Activated CD8-positive, alpha-beta memory T cell treated with anti-CD3 and anti-CD28 coated beads for 36 hours (primary cell): ENCODE measurements around the gene MED13L. TPM values are rescaled to one million over a fixed set of nuclear protein-coding genes. Genes with fewer than 3 reads are reported as not detected.

Experiments used
- CTCF ChIA-PET: fragments of 350-600 bp; sonication (Branson Sonifier 250); formaldehyde crosslinking; loops from one replicate; lab custom pipeline; 2021; ENCODE audit warnings: antibody characterized with exemption; lab: Charles Lee
- POLR2A ChIA-PET: fragments of 350-600 bp; sonication (Branson Sonifier 250); formaldehyde crosslinking; loops from one replicate; lab custom pipeline; 2021; ENCODE audit warnings: antibody characterized with exemption; lab: Charles Lee
- total RNA-seq, 2 experiments: library from RNA; stranded (reverse); gene quantifications; one replicate each; pipeline ENCODE4 v1.2.3, GENCODE V29; 2021

Gene MED13L
- total RNA-seq, 2 experiments from 2014 or later: 39.4 to 42.8 TPM

- POLR2A ChIA-PET: no interaction called here
- CTCF ChIA-PET: no interaction called here
Observed at GRCh38 chr12:116093915-116094314, 183.6 kb downstream of the MED13L start.

GRCh38 chr12:116092776-116093175, 184.7 kb downstream of the MED13L start:
- ChIA-PET POLR2A (no interaction called here), CTCF (interaction anchor here (0.6 kb wide), 1 partner anchor 65 kb away, joined by 3 read pairs; no protein-coding TSS in a partner anchor)

GRCh38 chr12:116092162-116092561, 185.3 kb downstream of the MED13L start:
- ChIA-PET CTCF (no interaction called here), POLR2A (interaction anchor here (0.6 kb wide), 3 partner anchors 30 to 1925 kb away, joined by 3 to 7 read pairs (median 3); no protein-coding TSS in a partner anchor)

GRCh38 chr12:116091579-116091978, 185.9 kb downstream of the MED13L start:
- ChIA-PET CTCF (no interaction called here), POLR2A (interaction anchor here (0.6 kb wide), 2 partner anchors 29 to 1925 kb away, joined by 3 to 7 read pairs; no protein-coding TSS in a partner anchor)

GRCh38 chr12:116090516-116090915, 187.0 kb downstream of the MED13L start:
- CTCF ChIA-PET: interaction anchor here (1.1 kb wide), 1 partner anchor 9 kb away, joined by 3 read pairs; no protein-coding TSS in a partner anchor
- POLR2A ChIA-PET: no interaction called here

- ChIA-PET POLR2A (no interaction called here), CTCF (no interaction called here)
Observed at GRCh38 chr12:116089080-116089479, 188.4 kb downstream of the MED13L start.

- CTCF ChIA-PET: no interaction called here
- POLR2A ChIA-PET: no interaction called here
Observed at GRCh38 chr12:116087962-116088361, 189.5 kb downstream of the MED13L start.

- POLR2A ChIA-PET: no interaction called here
- CTCF ChIA-PET: no interaction called here
Observed at GRCh38 chr12:116087399-116087798, 190.1 kb downstream of the MED13L start.

- POLR2A ChIA-PET: interaction anchor here (0.5 kb wide), 1 partner anchor 191 kb away, joined by 3 read pairs; no protein-coding TSS in a partner anchor
- CTCF ChIA-PET: no interaction called here
Observed at GRCh38 chr12:116080415-116080814, 197.1 kb downstream of the MED13L start.

GRCh38 chr12:116078396-116078795, 199.1 kb downstream of the MED13L start:
- ChIA-PET CTCF (interaction anchor here (1.0 kb wide), 1 partner anchor 11 kb away, joined by 3 read pairs; no protein-coding TSS in a partner anchor), POLR2A (no interaction called here)

- ChIA-PET CTCF (no interaction called here), POLR2A (no interaction called here)
Observed at GRCh38 chr12:116077431-116077830, 200.1 kb downstream of the MED13L start.

GRCh38 chr12:116076399-116076798, 201.1 kb downstream of the MED13L start:
- CTCF ChIA-PET: interaction anchor here (1.3 kb wide), 1 partner anchor 8 kb away, joined by 3 read pairs; no protein-coding TSS in a partner anchor
- POLR2A ChIA-PET: no interaction called here

- ChIA-PET POLR2A (no interaction called here), CTCF (no interaction called here)
Observed at GRCh38 chr12:116074686-116075085, 202.8 kb downstream of the MED13L start.

GRCh38 chr12:116071555-116072230, 205.8 kb downstream of the MED13L start:
- POLR2A ChIA-PET: no interaction called here

GRCh38 chr12:116070444-116070843, 207.0 kb downstream of the MED13L start:
- CTCF ChIA-PET: no interaction called here
- POLR2A ChIA-PET: no interaction called here

More at GRCh38 chr12:116071555-116072230, 205.8 kb downstream of the MED13L start:
- CTCF ChIA-PET: no interaction called here

- ChIA-PET CTCF (no interaction called here), POLR2A (no interaction called here)
Observed at GRCh38 chr12:116069943-116070342, 207.6 kb downstream of the MED13L start.

- CTCF ChIA-PET: interaction anchor here (0.6 kb wide), 1 partner anchor 1114 kb away, joined by 5 read pairs; no protein-coding TSS in a partner anchor
- POLR2A ChIA-PET: no interaction called here
Observed at GRCh38 chr12:116068853-116069252, 208.6 kb downstream of the MED13L start.

GRCh38 chr12:116068371-116068770, 209.1 kb downstream of the MED13L start:
- ChIA-PET POLR2A (no interaction called here), CTCF (interaction anchor here (0.6 to 1.6 kb wide), 4 partner anchors 8 to 1115 kb away, joined by 3 to 6 read pairs (median 4); no protein-coding TSS in a partner anchor)

- POLR2A ChIA-PET: no interaction called here
Observed at GRCh38 chr12:116067892-116068291, 209.6 kb downstream of the MED13L start.

GRCh38 chr12:116066381-116067230, 210.9 kb downstream of the MED13L start:
- ChIA-PET CTCF (interaction anchor here (1.6 kb wide), 1 partner anchor 12 kb away, joined by 3 read pairs; no protein-coding TSS in a partner anchor), POLR2A (no interaction called here)

More at GRCh38 chr12:116067892-116068291, 209.6 kb downstream of the MED13L start:
- CTCF ChIA-PET: interaction anchor here (0.6 to 1.6 kb wide), 3 partner anchors 9 to 138 kb away, joined by 3 to 6 read pairs (median 3); no protein-coding TSS in a partner anchor
